ENCODE measurements around the gene TMPO.

The TMPO gene

DNA sequence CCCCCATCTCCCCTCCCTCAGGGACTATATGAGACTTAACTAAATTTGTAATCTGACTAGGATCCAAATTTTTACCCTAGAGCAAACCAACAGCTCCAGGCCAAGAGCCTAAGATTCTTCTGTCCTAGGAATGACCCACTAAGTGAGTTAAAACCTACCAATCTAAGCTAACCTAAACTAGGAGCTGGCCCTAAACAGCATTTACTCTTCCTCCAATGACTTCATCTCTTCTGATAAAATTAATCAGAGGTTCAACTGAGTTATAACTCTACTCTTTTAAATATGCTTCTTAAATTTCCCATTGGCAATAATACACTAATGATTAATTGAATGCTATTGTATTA is 39.9 kb upstream of the TMPO start:
- H3K4me2 ChIP-seq (ENCODE audit: low read depth, low read length), result no peak overlapping the region
- no peak overlapping the region for H3K4me3 ChIP-seq (ENCODE audit: low read length)
- H3K36me3 ChIP-seq (replicated peaks; ENCODE audit: insufficient read depth, low read length), result no peaks in the 10 kb centered on the region
- H3K79me2 ChIP-seq (ENCODE audit: low read length), result no peaks in the 10 kb centered on the region
- DNase-seq, result no peak
- no peaks in the 10 kb centered on the region for H3K4me1 ChIP-seq (ENCODE audit: low read length)
- no peaks in the 10 kb centered on the region for H3K27me3 ChIP-seq (replicated peaks; ENCODE audit: insufficient read depth, low read length)
- TF ChIP-seq EZH2 (optimal IDR thresholded peaks at IDR 0.05; ENCODE audit: low read depth, low read length) (no peak), EZH2phosphoT487 (IDR thresholded peaks at IDR 0.05; ENCODE audit: low read length) (no peak)
- TF ChIP-seq, protein P1, sequence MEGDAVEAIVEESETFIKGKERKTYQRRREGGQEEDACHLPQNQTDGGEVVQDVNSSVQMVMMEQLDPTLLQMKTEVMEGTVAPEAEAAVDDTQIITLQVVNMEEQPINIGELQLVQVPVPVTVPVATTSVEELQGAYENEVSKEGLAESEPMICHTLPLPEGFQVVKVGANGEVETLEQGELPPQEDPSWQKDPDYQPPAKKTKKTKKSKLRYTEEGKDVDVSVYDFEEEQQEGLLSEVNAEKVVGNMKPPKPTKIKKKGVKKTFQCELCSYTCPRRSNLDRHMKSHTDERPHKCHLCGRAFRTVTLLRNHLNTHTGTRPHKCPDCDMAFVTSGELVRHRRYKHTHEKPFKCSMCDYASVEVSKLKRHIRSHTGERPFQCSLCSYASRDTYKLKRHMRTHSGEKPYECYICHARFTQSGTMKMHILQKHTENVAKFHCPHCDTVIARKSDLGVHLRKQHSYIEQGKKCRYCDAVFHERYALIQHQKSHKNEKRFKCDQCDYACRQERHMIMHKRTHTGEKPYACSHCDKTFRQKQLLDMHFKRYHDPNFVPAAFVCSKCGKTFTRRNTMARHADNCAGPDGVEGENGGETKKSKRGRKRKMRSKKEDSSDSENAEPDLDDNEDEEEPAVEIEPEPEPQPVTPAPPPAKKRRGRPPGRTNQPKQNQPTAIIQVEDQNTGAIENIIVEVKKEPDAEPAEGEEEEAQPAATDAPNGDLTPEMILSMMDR (IDR thresholded peaks at IDR 0.05; ENCODE audit: low read length), result no peak
- H3K9me3 ChIP-seq (replicated peaks; ENCODE audit: insufficient read depth, low read length), result no peaks in the 10 kb centered on the region
- no peak overlapping the region for H2AFZ ChIP-seq (ENCODE audit: low read length)
- no peaks in the 10 kb centered on the region for H3K9me2 ChIP-seq (replicated peaks; ENCODE audit: insufficient read depth, low read length)
- no peak overlapping the region for H3K27ac ChIP-seq (ENCODE audit: low read length)
- H4K20me1 ChIP-seq (ENCODE audit: insufficient read depth, low read length), result no peaks in the 10 kb centered on the region
- H3F3A ChIP-seq (ENCODE audit: insufficient read depth, low read length), result no peaks in the 10 kb centered on the region
- H3K9ac ChIP-seq (ENCODE audit: low read length), result no peak overlapping the region

DNA sequence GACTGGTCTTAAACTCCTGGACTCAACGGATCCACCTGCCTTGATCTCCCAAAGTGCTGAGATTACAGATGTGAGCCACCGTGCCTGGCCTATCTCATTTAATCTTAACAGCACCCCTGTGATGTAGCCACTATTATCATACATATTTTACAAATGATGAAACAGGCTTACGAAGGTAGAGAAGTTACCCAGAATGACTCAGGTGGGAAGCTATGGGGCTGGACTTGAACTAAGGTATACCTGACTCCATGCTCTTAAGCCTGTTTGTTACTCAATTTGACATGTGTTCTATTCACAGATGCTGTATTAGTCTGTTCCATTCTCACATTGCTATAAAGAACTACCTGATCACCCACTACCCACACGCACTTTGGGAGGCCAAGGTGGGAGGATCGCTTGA is 36.8 kb upstream of the TMPO start:
- Histone ChIP-seq H3F3A (ENCODE audit: insufficient read depth, low read length) (no peaks in the 10 kb centered on the region), H3K4me2 (ENCODE audit: low read depth, low read length) (no peak overlapping the region), H3K79me2 (ENCODE audit: low read length) (no peaks in the 10 kb centered on the region), H4K20me1 (ENCODE audit: insufficient read depth, low read length) (no peaks in the 10 kb centered on the region), H3K27me3 (replicated peaks; ENCODE audit: insufficient read depth, low read length) (no peaks in the 10 kb centered on the region), H3K4me3 (ENCODE audit: low read length) (no peak overlapping the region), H3K27ac (ENCODE audit: low read length) (no peak overlapping the region), H3K4me1 (ENCODE audit: low read length) (no peaks in the 10 kb centered on the region), H3K9me3 (replicated peaks; ENCODE audit: insufficient read depth, low read length) (no peaks in the 10 kb centered on the region), H3K9me2 (replicated peaks; ENCODE audit: insufficient read depth, low read length) (no peaks in the 10 kb centered on the region), H2AFZ (ENCODE audit: low read length) (no peak overlapping the region), H3K36me3 (replicated peaks; ENCODE audit: insufficient read depth, low read length) (no peaks in the 10 kb centered on the region), H3K9ac (ENCODE audit: low read length) (no peak overlapping the region)
- DNase-seq, result no peak
- no peak for TF ChIP-seq EZH2phosphoT487 (IDR thresholded peaks at IDR 0.05; ENCODE audit: low read length)
- no peak for TF ChIP-seq EZH2 (optimal IDR thresholded peaks at IDR 0.05; ENCODE audit: low read depth, low read length)
- TF ChIP-seq, protein P1 (IDR thresholded peaks at IDR 0.05; ENCODE audit: low read length), result no peak

- TF ChIP-seq EZH2 (optimal IDR thresholded peaks at IDR 0.05; ENCODE audit: low read depth, low read length) (no peak), EZH2phosphoT487 (IDR thresholded peaks at IDR 0.05; ENCODE audit: low read length) (no peak)
- TF ChIP-seq, protein P1 (IDR thresholded peaks at IDR 0.05; ENCODE audit: low read length), result no peak
- no peaks in the 10 kb centered on the region for H3K79me2 ChIP-seq (ENCODE audit: low read length)
- no peak overlapping the region for H3K9ac ChIP-seq (ENCODE audit: low read length)
- H3K36me3 ChIP-seq (replicated peaks; ENCODE audit: insufficient read depth, low read length), result no peaks in the 10 kb centered on the region
- H3K4me2 ChIP-seq (ENCODE audit: low read depth, low read length), result no peak overlapping the region
- H3K9me2 ChIP-seq (replicated peaks; ENCODE audit: insufficient read depth, low read length), result no peaks in the 10 kb centered on the region
- H3K4me3 ChIP-seq (ENCODE audit: low read length), result no peak overlapping the region
- no peaks in the 10 kb centered on the region for H3K27me3 ChIP-seq (replicated peaks; ENCODE audit: insufficient read depth, low read length)
- H4K20me1 ChIP-seq (ENCODE audit: insufficient read depth, low read length), result no peaks in the 10 kb centered on the region
- no peaks in the 10 kb centered on the region for H3K9me3 ChIP-seq (replicated peaks; ENCODE audit: insufficient read depth, low read length)
- no peaks in the 10 kb centered on the region for H3K4me1 ChIP-seq (ENCODE audit: low read length)
- H3F3A ChIP-seq (ENCODE audit: insufficient read depth, low read length), result no peaks in the 10 kb centered on the region
- no peak for DNase-seq
- no peak overlapping the region for H2AFZ ChIP-seq (ENCODE audit: low read length)
- H3K27ac ChIP-seq (ENCODE audit: low read length), result no peak overlapping the region
Measured at GRCh38 chr12:98483621-98484503, 31.5 kb upstream of the TMPO start.
